Smooth muscle cell (in vitro differentiated cells): ENCODE measurements around the gene GSTA5. TPM values are rescaled to one million over a fixed set of nuclear protein-coding genes. Genes with fewer than 3 reads are reported as not detected.
"Not testable (repeated sequence)": the region's sequence is repeated elsewhere in the genome, so short reads cannot be mapped to it uniquely, and the experiment has no call there.

Experiments used
- DNase-seq: peaks from one replicate; lab custom pipeline; 2025; ENCODE audit not compliant: unreplicated experiment; lab: John Stamatoyannopoulos, UW
- H2AFZ ChIP-seq: fragments of 200-600 bp; sonication (generic); 2 replicates; pipeline ENCODE4 v1.6.0; 2016; ENCODE audit warnings: antibody characterized with exemption, low read depth, mild to moderate bottlenecking
- H3F3A ChIP-seq: fragments of 200-600 bp; sonication (generic); 2 replicates; pipeline ENCODE4 v1.6.0; 2017; ENCODE audit warnings: antibody characterized with exemption, low read depth
- H3K27ac ChIP-seq: fragments of 200-600 bp; sonication (generic); 2 replicates; pipeline ENCODE4 v1.5.1; 2016; ENCODE audit warnings: low read depth, mild to moderate bottlenecking
- H3K27me3 ChIP-seq: fragments of 200-600 bp; sonication (generic); 2 replicates; pipeline ENCODE4 v1.6.1; 2016; ENCODE audit warnings: low read depth, mild to moderate bottlenecking
- H3K36me3 ChIP-seq: fragments of 200-600 bp; sonication (generic); 2 replicates; pipeline ENCODE4 v1.5.1; 2016; ENCODE audit warnings: low read depth
- H3K4me1 ChIP-seq: fragments of 200-600 bp; sonication (generic); 2 replicates; pipeline ENCODE4 v1.5.1; 2016; ENCODE audit warnings: low read depth
- H3K4me2 ChIP-seq: fragments of 200-600 bp; sonication (generic); 2 replicates; pipeline ENCODE4 v1.6.0; 2016; ENCODE audit warnings: mild to moderate bottlenecking
- H3K4me3 ChIP-seq: fragments of 200-600 bp; sonication (generic); 2 replicates; pipeline ENCODE4 v1.5.1; 2016; ENCODE audit warnings: mild to moderate bottlenecking
- H3K79me2 ChIP-seq: fragments of 200-600 bp; sonication (generic); 2 replicates; pipeline ENCODE4 v1.6.0; 2016; ENCODE audit warnings: low read depth, mild to moderate bottlenecking
- H3K9ac ChIP-seq: fragments of 200-600 bp; sonication (generic); 2 replicates; pipeline ENCODE4 v1.6.0; 2016; ENCODE audit warnings: low read depth
- H3K9me3 ChIP-seq: fragments of 200-600 bp; sonication (generic); replicated peaks from 2 replicates; pipeline ENCODE4 v1.5.1; 2016; ENCODE audit warnings: low read depth
- H4K20me1 ChIP-seq: fragments of 200-600 bp; sonication (generic); 2 replicates; pipeline ENCODE4 v1.6.0; 2016; ENCODE audit warnings: low read depth
- WGBS: methylation state at CpG from one replicate; pipeline ENCODE4 v1.1.7; 2016; ENCODE audit warnings: low lambda C conversion rate; 5-methylcytosine and 5-hydroxymethylcytosine counted together
- polyA plus RNA-seq: library from polyadenylated mRNA; unstranded; fragments of >200 nt; fragmentation: Nextera tagmentation; extraction: Ambion mirVana; gene quantifications from 2 replicates; pipeline ENCODE4 v1.2.1, GENCODE V29; 2016
- total RNA-seq: library from RNA; depleted of rRNA; stranded (reverse); fragments of >200 nt; gene quantifications from 2 replicates; pipeline ENCODE4 v1.2.3, GENCODE V29; 2014
- TF ChIP-seq, protein P1 (sequence below): fragments of 200-600 bp; sonication (generic); IDR thresholded peaks from 2 replicates; pipeline ENCODE4 v1.5.1; 2017; ENCODE audit warnings: borderline replicate concordance, mild to moderate bottlenecking, antibody characterized with exemption; ENCODE audit not compliant: insufficient read depth, poor library complexity, severe bottlenecking

The GSTA5 gene
- total and polyA plus RNA-seq, 2 experiments from 2014 or later = not detected

GRCh38 chr6:52829046-52829817 lies 11.4 kb downstream of the GSTA5 start:
- H3K36me3 ChIP-seq = no peaks in the 10 kb centered on the region
- no peak overlapping the region for H2AFZ ChIP-seq
- WGBS = 92% methylated on average over 24 of the region's 37 CpGs
- no peaks in the 10 kb centered on the region for H3K27me3 ChIP-seq
- no peaks in the 10 kb centered on the region for H3F3A ChIP-seq
- H3K27ac ChIP-seq = no peak overlapping the region
- H3K4me2 ChIP-seq = no peak overlapping the region
- TF ChIP-seq, protein P1, sequence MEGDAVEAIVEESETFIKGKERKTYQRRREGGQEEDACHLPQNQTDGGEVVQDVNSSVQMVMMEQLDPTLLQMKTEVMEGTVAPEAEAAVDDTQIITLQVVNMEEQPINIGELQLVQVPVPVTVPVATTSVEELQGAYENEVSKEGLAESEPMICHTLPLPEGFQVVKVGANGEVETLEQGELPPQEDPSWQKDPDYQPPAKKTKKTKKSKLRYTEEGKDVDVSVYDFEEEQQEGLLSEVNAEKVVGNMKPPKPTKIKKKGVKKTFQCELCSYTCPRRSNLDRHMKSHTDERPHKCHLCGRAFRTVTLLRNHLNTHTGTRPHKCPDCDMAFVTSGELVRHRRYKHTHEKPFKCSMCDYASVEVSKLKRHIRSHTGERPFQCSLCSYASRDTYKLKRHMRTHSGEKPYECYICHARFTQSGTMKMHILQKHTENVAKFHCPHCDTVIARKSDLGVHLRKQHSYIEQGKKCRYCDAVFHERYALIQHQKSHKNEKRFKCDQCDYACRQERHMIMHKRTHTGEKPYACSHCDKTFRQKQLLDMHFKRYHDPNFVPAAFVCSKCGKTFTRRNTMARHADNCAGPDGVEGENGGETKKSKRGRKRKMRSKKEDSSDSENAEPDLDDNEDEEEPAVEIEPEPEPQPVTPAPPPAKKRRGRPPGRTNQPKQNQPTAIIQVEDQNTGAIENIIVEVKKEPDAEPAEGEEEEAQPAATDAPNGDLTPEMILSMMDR = no peak
- H3K4me3 ChIP-seq = no peak overlapping the region
- no peak overlapping the region for H3K9ac ChIP-seq
- DNase-seq = no peak
- H3K79me2 ChIP-seq = no peaks in the 10 kb centered on the region
- H3K9me3 ChIP-seq = no peaks in the 10 kb centered on the region
- H4K20me1 ChIP-seq = no peaks in the 10 kb centered on the region
- no peaks in the 10 kb centered on the region for H3K4me1 ChIP-seq

- not testable (repeated sequence) for DNase-seq, H3K4me1 ChIP-seq, H3K79me2 ChIP-seq, H4K20me1 ChIP-seq, H3K27ac ChIP-seq, H3K4me3 ChIP-seq, H3K27me3 ChIP-seq, H2AFZ ChIP-seq, H3K9ac ChIP-seq, H3K4me2 ChIP-seq, H3K36me3 ChIP-seq, H3K9me3 ChIP-seq, H3F3A ChIP-seq
- 90% methylated on average over 4 of the region's 4 CpGs for WGBS
Measured at GRCh38 chr6:52828621-52829020, 12.0 kb downstream of the GSTA5 start.

DNA sequence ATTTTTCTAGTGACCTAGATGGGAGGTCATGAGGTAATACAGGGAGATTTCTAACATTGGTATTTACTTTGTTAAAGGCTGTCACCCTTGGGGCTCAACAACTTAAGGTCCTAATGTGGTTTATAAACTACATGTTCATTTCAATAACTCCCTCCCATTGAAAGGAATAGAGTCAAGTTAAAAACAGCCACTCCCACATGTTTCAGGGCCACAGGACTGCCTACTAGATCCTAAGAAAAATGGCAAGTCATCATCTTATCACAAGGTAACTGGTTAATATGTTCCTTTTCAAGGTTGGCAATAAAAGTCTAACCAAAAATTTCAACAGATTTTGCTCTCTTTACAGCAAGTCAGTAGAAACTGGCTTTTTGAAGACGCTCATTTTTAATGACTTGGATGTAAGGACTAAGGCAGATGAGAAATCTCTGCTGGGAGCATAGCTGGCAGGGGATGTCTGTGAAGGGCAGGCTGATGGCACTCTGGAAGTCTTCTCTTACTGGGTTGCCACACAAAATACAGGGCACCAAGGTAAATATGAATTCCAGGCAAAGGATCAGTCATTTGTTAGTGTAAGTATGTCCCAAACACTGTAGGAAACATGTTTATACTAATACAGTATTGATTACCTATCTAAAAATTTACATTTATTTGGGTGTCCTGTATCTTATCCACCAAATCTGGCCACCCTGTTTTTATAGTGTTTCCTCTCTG lies 13.4 kb downstream of the GSTA5 start:
- DNase-seq, H3F3A ChIP-seq, H3K36me3 ChIP-seq, H3K4me1 ChIP-seq, H3K9ac ChIP-seq, H2AFZ ChIP-seq, H3K4me2 ChIP-seq, H3K27ac ChIP-seq, H4K20me1 ChIP-seq, H3K79me2 ChIP-seq, H3K4me3 ChIP-seq, H3K9me3 ChIP-seq, H3K27me3 ChIP-seq: not testable (repeated sequence)
- 88% methylated on average over 1 of the region's 1 CpG for WGBS

GRCh38 chr6:52826513-52826912 lies 14.1 kb downstream of the GSTA5 start:
- H3K27ac ChIP-seq = no peak overlapping the region
- no peak overlapping the region for H3K4me3 ChIP-seq
- no peaks in the 10 kb centered on the region for H4K20me1 ChIP-seq
- H3K9me3 ChIP-seq = no peaks in the 10 kb centered on the region
- H3K27me3 ChIP-seq = no peaks in the 10 kb centered on the region
- H3K4me2 ChIP-seq = no peak overlapping the region
- 48% methylated on average over 1 of the region's 1 CpG for WGBS
- DNase-seq = no peak
- TF ChIP-seq, protein P1 = no peak
- H3F3A ChIP-seq = no peaks in the 10 kb centered on the region
- no peaks in the 10 kb centered on the region for H3K4me1 ChIP-seq
- H3K36me3 ChIP-seq = no peaks in the 10 kb centered on the region
- no peak overlapping the region for H2AFZ ChIP-seq
- H3K79me2 ChIP-seq = no peaks in the 10 kb centered on the region
- no peak overlapping the region for H3K9ac ChIP-seq

- not testable (repeated sequence) for H3K4me3 ChIP-seq, H3F3A ChIP-seq, H3K4me1 ChIP-seq, H3K9me3 ChIP-seq, H3K27me3 ChIP-seq, H3K36me3 ChIP-seq, DNase-seq, H4K20me1 ChIP-seq, H2AFZ ChIP-seq, H3K4me2 ChIP-seq, H3K9ac ChIP-seq, H3K79me2 ChIP-seq, H3K27ac ChIP-seq
- WGBS = 93% methylated on average over 4 of the region's 4 CpGs
Measured at GRCh38 chr6:52825900-52826459, 14.6 kb downstream of the GSTA5 start.

DNA sequence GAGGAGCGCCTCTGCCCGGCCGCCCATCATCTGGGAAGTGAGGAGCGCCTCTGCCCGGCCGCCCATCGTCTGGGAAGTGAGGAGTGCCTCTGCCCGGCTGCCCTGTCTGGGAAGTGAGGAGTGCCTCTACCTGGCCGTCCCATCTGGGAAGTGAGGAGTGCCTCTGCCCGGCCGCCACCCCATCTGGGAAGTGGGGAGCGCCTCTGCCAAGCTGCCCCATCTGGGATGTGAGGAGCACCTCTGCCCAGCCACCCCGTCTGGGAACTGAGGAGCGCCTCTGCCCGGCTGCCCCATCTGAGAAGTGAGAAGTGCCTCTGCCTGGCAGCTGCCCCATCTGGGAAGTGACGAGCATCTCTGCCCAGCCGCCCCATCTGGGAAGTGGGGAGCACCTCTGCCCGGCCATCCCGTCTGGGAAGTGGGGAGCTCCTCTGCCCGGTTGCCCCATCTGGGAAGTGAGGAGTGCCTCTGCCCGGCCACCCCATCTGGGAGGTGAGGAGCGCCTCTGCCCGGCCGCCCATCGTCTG lies 15.3 kb downstream of the GSTA5 start:
- H3K79me2 ChIP-seq, H3K4me2 ChIP-seq, H3K4me1 ChIP-seq, H3K27ac ChIP-seq, DNase-seq, H3K27me3 ChIP-seq, H2AFZ ChIP-seq, H4K20me1 ChIP-seq, H3K9ac ChIP-seq, H3F3A ChIP-seq, H3K4me3 ChIP-seq, H3K9me3 ChIP-seq, H3K36me3 ChIP-seq: not testable (repeated sequence)
- 98% methylated on average over 25 of the region's 25 CpGs for WGBS
